Measurements from ENCODE around the gene CPTP.

The CPTP gene

DNA sequence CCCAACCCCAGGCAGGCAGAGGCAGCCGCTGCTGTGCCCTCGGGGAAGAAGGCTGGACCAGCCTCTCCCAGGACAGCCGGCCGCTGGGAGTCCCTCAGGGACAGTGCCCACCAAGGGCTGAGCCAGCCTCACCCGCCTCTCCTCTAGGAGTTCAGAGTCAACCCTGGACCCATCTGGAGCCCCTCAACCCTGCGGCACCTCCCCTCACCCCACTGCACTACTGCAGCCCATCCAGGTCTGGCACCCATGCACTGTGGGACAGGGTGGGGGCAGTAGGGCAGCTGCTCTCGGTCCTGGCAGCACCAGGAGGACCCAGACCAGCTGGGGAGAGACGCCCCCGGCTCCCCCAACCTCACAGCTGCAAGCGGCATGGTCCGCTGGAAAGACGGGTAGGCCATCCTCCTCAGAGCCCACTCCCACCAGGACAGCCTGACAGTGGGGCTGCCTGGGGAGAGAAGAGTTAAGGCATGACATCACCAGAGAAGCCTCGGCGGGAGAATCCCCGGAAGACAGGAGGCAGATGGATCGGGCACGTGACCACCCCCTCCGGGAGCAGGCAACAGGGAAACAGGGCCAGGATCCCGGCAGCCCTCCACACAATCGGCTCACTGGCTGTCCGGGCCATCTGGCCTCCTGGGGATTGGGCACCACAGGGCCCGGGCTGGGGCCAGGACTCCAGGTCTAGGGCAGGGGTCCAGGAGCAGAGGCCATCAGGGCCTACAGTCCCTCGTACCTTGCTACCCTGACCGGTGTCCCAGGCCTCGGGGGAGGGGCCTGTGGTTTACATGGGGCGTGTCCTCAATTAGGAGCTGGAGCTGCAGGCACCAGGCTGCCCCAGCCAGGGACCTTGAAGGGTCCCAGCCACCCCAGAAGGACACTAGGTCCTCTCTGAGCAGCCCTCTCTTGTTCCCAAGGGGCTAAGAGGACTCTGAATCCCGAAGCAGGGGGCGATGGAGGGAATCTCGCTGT lies 20.0 kb upstream of the CPTP start:
- Histone ChIP-seq H3K9me3 (ENCODE audit: severe bottlenecking) (no peaks in the 10 kb centered on the region), H3K4me3 (ENCODE audit: severe bottlenecking) (peak overlapping the region; percentile 15), H3K36me3 (ENCODE audit: low read depth) (peaks cover 2% of the 10 kb centered on the region; the same call in 1 of the 2 replicates), H3K27me3 (ENCODE audit: insufficient read depth, poor library complexity, severe bottlenecking) (no peaks in the 10 kb centered on the region), H3K4me1 (ENCODE audit: insufficient read depth, poor library complexity, severe bottlenecking) (peaks cover 31% of the 10 kb centered on the region), H3K27ac (ENCODE audit: poor library complexity, severe bottlenecking) (peak overlapping the region; percentile 89)
- ATAC-seq (ENCODE audit: low read depth) (peak; percentile 27), DNase-seq (ENCODE audit: low spot score) (peak; percentile 92)
- TF ChIP-seq, protein P1, sequence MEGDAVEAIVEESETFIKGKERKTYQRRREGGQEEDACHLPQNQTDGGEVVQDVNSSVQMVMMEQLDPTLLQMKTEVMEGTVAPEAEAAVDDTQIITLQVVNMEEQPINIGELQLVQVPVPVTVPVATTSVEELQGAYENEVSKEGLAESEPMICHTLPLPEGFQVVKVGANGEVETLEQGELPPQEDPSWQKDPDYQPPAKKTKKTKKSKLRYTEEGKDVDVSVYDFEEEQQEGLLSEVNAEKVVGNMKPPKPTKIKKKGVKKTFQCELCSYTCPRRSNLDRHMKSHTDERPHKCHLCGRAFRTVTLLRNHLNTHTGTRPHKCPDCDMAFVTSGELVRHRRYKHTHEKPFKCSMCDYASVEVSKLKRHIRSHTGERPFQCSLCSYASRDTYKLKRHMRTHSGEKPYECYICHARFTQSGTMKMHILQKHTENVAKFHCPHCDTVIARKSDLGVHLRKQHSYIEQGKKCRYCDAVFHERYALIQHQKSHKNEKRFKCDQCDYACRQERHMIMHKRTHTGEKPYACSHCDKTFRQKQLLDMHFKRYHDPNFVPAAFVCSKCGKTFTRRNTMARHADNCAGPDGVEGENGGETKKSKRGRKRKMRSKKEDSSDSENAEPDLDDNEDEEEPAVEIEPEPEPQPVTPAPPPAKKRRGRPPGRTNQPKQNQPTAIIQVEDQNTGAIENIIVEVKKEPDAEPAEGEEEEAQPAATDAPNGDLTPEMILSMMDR (IDR thresholded peaks at IDR 0.05; ENCODE audit: poor library complexity, severe bottlenecking): no peak

DNA sequence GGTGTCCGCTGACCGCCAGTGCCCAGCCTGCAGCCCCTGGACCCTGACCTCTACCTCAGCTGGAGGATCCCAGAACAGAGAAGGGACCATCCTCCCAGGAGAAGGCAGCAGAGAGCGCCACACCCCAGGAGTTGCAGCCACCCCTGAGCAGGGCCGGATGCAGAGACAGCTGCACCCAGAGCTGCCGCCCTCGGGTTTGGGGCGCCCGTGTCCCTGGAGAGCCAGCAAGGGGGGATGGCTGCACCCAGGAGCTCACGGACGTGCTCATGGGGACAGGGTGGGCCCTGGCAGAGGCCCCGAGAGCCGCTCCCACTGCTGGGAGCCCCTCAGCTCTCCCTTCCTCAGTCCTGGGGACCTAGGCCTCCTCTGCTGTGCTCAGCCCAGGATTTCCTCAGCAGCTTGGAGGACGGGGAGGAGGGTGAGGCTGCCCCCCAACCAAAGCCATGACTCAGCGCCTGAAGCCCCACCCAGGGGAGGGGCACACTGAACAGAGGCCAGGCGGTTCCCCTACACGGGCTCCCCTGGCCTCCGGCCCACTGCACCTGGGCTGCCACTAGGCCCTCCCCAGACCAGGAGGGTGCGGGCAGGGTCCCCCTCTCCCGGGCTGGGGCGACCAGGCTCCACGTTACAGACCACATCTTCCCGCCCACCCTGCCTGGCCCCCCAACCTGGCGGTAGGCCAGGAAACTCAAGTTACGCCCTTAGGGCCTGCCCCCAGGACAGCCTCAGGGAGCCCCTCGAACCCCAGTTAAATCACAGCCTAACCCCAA lies 19.1 kb upstream of the CPTP start:
- DNase-seq (ENCODE audit: low spot score) (peak; percentile 90), ATAC-seq (ENCODE audit: low read depth) (peak; percentile 55)
- H3K4me3 ChIP-seq (ENCODE audit: severe bottlenecking): peak overlapping the region; percentile 15
- peaks cover 10% of the 10 kb centered on the region for H3K36me3 ChIP-seq (ENCODE audit: low read depth)
- H3K4me1 ChIP-seq (ENCODE audit: insufficient read depth, poor library complexity, severe bottlenecking): peaks cover 31% of the 10 kb centered on the region
- H3K9me3 ChIP-seq (ENCODE audit: severe bottlenecking): no peaks in the 10 kb centered on the region
- H3K27ac ChIP-seq (ENCODE audit: poor library complexity, severe bottlenecking): peak overlapping the region; percentile 89
- H3K27me3 ChIP-seq (ENCODE audit: insufficient read depth, poor library complexity, severe bottlenecking): no peaks in the 10 kb centered on the region
- TF ChIP-seq, protein P1 (IDR thresholded peaks at IDR 0.05; ENCODE audit: poor library complexity, severe bottlenecking): peak; percentile 16

DNA sequence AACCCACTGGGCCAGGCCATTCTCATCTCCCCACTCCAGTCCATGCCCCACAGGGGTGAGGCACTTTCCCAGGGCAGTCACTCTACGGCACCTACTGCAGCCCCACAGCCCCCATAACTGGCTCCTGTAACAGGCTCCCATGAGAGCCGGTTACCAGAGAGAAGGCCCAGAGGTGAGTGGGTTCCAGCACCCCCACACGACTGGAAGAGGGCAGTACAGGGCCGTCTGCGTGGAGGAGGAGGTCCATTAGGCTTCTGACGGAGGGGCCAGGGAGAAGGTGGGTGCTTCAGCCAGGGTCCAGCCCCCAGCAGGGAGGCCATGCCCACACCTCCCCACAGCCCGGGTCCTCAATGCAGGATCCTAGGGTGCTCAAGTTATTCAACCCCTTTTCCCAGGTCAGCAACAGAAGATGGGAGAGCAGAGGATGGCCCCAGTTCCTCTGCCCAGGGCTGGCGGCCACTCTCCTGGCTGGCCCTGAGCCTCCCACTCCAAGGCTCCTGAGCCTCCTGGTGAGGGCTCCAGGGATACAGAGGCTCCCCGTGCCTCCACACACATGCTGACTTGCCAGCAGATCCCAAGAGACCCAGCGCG lies 18.4 kb upstream of the CPTP start:
- Histone ChIP-seq H3K27ac (ENCODE audit: poor library complexity, severe bottlenecking) (peak overlapping the region; percentile 89), H3K4me1 (ENCODE audit: insufficient read depth, poor library complexity, severe bottlenecking) (peaks cover 31% of the 10 kb centered on the region), H3K4me3 (ENCODE audit: severe bottlenecking) (peak overlapping the region; percentile 86), H3K9me3 (ENCODE audit: severe bottlenecking) (no peaks in the 10 kb centered on the region), H3K36me3 (ENCODE audit: low read depth) (peaks cover 17% of the 10 kb centered on the region), H3K27me3 (ENCODE audit: insufficient read depth, poor library complexity, severe bottlenecking) (no peaks in the 10 kb centered on the region)
- TF ChIP-seq, protein P1 (IDR thresholded peaks at IDR 0.05; ENCODE audit: poor library complexity, severe bottlenecking): no peak
- ATAC-seq (ENCODE audit: low read depth) (no peak), DNase-seq (ENCODE audit: low spot score) (no peak)

DNA sequence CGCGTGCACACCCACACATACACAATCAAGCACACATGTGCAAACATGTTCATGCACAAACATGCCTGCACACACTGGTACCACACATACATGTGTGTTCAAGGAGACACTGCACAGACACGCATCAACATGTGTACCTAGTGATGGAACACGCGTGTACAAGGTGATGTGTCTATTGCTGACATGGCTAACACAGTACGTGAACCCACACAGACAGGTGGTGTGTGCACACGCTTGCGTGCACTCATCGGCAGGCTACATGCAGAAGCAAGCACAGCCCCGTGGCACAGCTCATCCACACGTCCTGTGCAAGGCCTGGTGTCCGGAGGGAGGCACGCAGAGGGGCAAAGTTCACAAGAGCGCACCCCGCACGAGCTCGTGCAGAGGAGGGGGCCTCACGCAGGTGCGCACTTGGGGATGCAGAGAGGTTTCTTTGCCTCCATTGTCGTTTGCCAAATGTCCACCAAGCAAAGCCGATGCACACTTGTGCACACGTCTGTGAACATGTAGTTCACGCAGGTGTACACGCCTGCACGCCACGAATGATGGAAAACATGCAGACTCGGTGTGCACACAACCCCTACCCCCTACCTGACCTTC lies 17.8 kb upstream of the CPTP start:
- Histone ChIP-seq H3K27me3 (ENCODE audit: insufficient read depth, poor library complexity, severe bottlenecking) (no peaks in the 10 kb centered on the region), H3K9me3 (ENCODE audit: severe bottlenecking) (no peaks in the 10 kb centered on the region), H3K27ac (ENCODE audit: poor library complexity, severe bottlenecking) (peak overlapping the region; percentile 89), H3K4me3 (ENCODE audit: severe bottlenecking) (peak overlapping the region; percentile 86), H3K36me3 (ENCODE audit: low read depth) (peaks cover 23% of the 10 kb centered on the region), H3K4me1 (ENCODE audit: insufficient read depth, poor library complexity, severe bottlenecking) (peaks cover 31% of the 10 kb centered on the region)
- DNase-seq (ENCODE audit: low spot score) (no peak), ATAC-seq (ENCODE audit: low read depth) (no peak)
- TF ChIP-seq, protein P1 (IDR thresholded peaks at IDR 0.05; ENCODE audit: poor library complexity, severe bottlenecking): no peak
